ENCODE measurements around the gene TDRD12.

The TDRD12 gene

GRCh38 chr19:32876919-32877285 lies 157.3 kb downstream of the TDRD12 start (continued):
- TF ChIP-seq ZNF747 (tag by site-specific recombination; IDR thresholded peaks at IDR 0.05) (no peak), ZNF629 (tag by site-specific recombination; IDR thresholded peaks at IDR 0.05) (peak; percentile 91), HIC1 (tag by site-specific recombination; IDR thresholded peaks at IDR 0.05) (peak; percentile 85), REST (tag by site-specific recombination; IDR thresholded peaks at IDR 0.05) (no peak), ZNF398 (tag by site-specific recombination; IDR thresholded peaks at IDR 0.05) (no peak), EGR2 (tag by site-specific recombination; IDR thresholded peaks at IDR 0.05; ENCODE audit: low read depth) (no peak), ZSCAN18 (tag by site-specific recombination; IDR thresholded peaks at IDR 0.05) (no peak), ZBTB26 (tag by site-specific recombination; optimal IDR thresholded peaks at IDR 0.05) (no peak), ZNF214 (tag by site-specific recombination; IDR thresholded peaks at IDR 0.05; ENCODE audit: borderline replicate concordance) (no peak), ZNF513 (tag by site-specific recombination; IDR thresholded peaks at IDR 0.05) (no peak), ZNF280C (tag by site-specific recombination; IDR thresholded peaks at IDR 0.05) (no peak), HOXD13 (CRISPR knock-in tag; IDR thresholded peaks at IDR 0.05; ENCODE audit: borderline replicate concordance) (no peak), ZNF404 (tag by site-specific recombination; IDR thresholded peaks at IDR 0.05) (no peak), ZNF157 (tag by site-specific recombination; IDR thresholded peaks at IDR 0.05) (no peak), CTCF (tag by site-specific recombination; IDR thresholded peaks at IDR 0.05) (no peak), OVOL3 (tag by site-specific recombination; IDR thresholded peaks at IDR 0.05) (no peak), ZNF558 (tag by site-specific recombination; IDR thresholded peaks at IDR 0.05) (no peak), ZNF544 (tag by site-specific recombination; IDR thresholded peaks at IDR 0.05) (no peak), ZNF112 (tag by site-specific recombination; IDR thresholded peaks at IDR 0.05) (no peak), ZNF639 (tag by site-specific recombination; IDR thresholded peaks at IDR 0.05) (peak; percentile 55; the same call in 1 of the 2 replicates), ZNF830 (tag by site-specific recombination; IDR thresholded peaks at IDR 0.05; ENCODE audit: low read depth) (no peak)
